Activated CD4-positive, CD25-positive, alpha-beta regulatory T cell (primary cell): ENCODE data around the gene PIGZ.

Experiments
- DNase-seq, 4 experiments: peaks; one replicate each; lab custom pipeline; 2025; lab: John Stamatoyannopoulos, UW

PIGZ gene

GRCh38 chr3:196914866-196915265 lies 53.8 kb downstream of the PIGZ start:
- no peak for DNase-seq

DNA sequence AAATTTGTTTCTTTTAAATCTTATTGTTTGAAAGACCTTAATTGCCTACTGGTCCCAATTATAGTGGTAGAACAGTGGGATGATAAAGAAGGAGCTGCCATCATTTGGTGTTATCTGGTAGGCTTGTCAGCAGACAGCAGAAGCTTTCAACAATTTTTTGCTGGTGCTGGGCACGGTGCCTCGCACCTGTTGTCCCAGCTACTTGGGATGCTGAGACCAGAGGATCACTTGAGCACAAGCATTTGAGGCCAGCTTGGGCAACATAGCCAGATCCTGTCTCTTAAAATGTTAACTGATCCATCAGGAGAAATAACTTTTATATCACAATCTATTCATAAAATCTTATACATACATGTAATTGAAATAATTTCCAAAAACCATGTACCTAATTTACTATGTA lies 64.9 kb downstream of the PIGZ start:
- no peak for DNase-seq

GRCh38 chr3:196902296-196902695 lies 66.3 kb downstream of the PIGZ start:
- DNase-seq, result no peak

DNA sequence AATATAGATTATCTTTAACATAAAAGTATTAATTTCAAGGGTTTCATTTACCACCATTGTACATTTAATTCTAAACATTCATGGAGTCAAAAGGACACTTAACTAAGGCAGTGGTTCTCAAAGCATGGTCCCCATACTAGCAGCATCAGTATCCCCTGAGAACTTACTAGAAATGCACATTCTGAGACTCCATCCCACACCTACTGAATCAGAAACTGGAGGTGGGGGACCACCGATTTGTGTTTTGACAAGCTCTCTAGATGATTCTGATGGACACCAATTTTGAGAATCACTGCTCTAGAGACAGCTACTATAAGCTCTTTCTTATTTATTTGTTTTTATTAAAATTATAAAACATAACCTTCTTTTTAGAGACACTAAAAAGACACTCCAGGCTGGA lies 66.9 kb downstream of the PIGZ start:
- no peak for DNase-seq
